H9 (cell line): ENCODE data around the gene AFAP1. TPM values are rescaled to one million over a fixed set of nuclear protein-coding genes. Genes with fewer than 3 reads are reported as not detected.

Source experiments
- DNase-seq: peaks from one replicate; pipeline ENCODE4 v3.0.0-alpha.2; 2017
- H2AFZ ChIP-seq: one replicate; pipeline ENCODE4 v1.6.1; 2013; ENCODE audit warnings: mild to moderate bottlenecking, low read length, control low read depth, moderate library complexity
- H2AK5ac ChIP-seq: 2 replicates; pipeline ENCODE4 v1.6.1; 2013; ENCODE audit warnings: low read length, control low read depth, mixed read lengths; ENCODE audit not compliant: insufficient read length
- H2BK120ac ChIP-seq: one replicate; pipeline ENCODE4 v1.6.1; 2013; ENCODE audit warnings: low read depth, mild to moderate bottlenecking, low read length, control low read depth, inconsistent platforms; ENCODE audit not compliant: poor library complexity, severe bottlenecking
- H2BK12ac ChIP-seq: 2 replicates; pipeline ENCODE4 v1.6.1; 2013; ENCODE audit warnings: low read length, control low read depth, mixed read lengths, low read depth; ENCODE audit not compliant: insufficient read length
- H2BK15ac ChIP-seq: 2 replicates; pipeline ENCODE4 v1.6.1; 2013; ENCODE audit warnings: low read depth, low read length, control low read depth
- H2BK20ac ChIP-seq: one replicate; pipeline ENCODE4 v1.6.1; 2013; ENCODE audit warnings: low read depth, mild to moderate bottlenecking, low read length, control low read depth, inconsistent platforms; ENCODE audit not compliant: poor library complexity, severe bottlenecking
- H2BK5ac ChIP-seq: 2 replicates; pipeline ENCODE4 v1.6.1; 2013; ENCODE audit warnings: low read length, control low read depth, mixed read lengths; ENCODE audit not compliant: insufficient read length
- H3K14ac ChIP-seq: 2 replicates; pipeline ENCODE4 v1.6.1; 2013; ENCODE audit warnings: low read length, control low read depth; ENCODE audit not compliant: insufficient read depth
- H3K18ac ChIP-seq: 2 replicates; pipeline ENCODE4 v1.6.1; 2013; ENCODE audit warnings: low read depth, mild to moderate bottlenecking, mixed read lengths, low read length, control low read depth; ENCODE audit not compliant: insufficient read length
- H3K23ac ChIP-seq: 2 replicates; pipeline ENCODE4 v1.6.1; 2013; ENCODE audit warnings: low read length, control low read depth, mixed read lengths, low read depth; ENCODE audit not compliant: insufficient read length
- H3K23me2 ChIP-seq: 2 replicates; pipeline ENCODE4 v1.6.1; 2013; ENCODE audit warnings: low read depth, mild to moderate bottlenecking, mixed read lengths, low read length, control low read depth; ENCODE audit not compliant: insufficient read length, poor library complexity, severe bottlenecking
- H3K27ac ChIP-seq: 2 replicates; pipeline ENCODE4 v1.5.1; 2013; ENCODE audit warnings: low read length, control low read depth, mixed read lengths, low read depth; ENCODE audit not compliant: insufficient read length
- H3K27me3 ChIP-seq: 2 replicates; pipeline ENCODE4 v1.6.1; 2013; ENCODE audit warnings: low read length, control low read depth, inconsistent platforms; ENCODE audit not compliant: insufficient read depth
- H3K4ac ChIP-seq: 2 replicates; pipeline ENCODE4 v1.6.1; 2013; ENCODE audit warnings: low read depth, mild to moderate bottlenecking, control low read depth, inconsistent platforms, low read length, moderate library complexity
- H3K4me1 ChIP-seq: 2 replicates; pipeline ENCODE4 v1.6.1; 2013; ENCODE audit warnings: low read length, control low read depth, inconsistent platforms; ENCODE audit not compliant: insufficient read depth
- H3K4me2 ChIP-seq: 2 replicates; pipeline ENCODE4 v1.6.1; 2013; ENCODE audit warnings: low read length, control low read depth, mixed read lengths; ENCODE audit not compliant: insufficient read length, insufficient read depth
- H3K56ac ChIP-seq: 2 replicates; pipeline ENCODE4 v1.6.1; 2013; ENCODE audit warnings: low read depth, mild to moderate bottlenecking, mixed read lengths, low read length, control low read depth; ENCODE audit not compliant: insufficient read length
- H3K79me1 ChIP-seq: 2 replicates; pipeline ENCODE4 v1.6.1; 2013; ENCODE audit warnings: low read depth, mild to moderate bottlenecking, moderate library complexity, low read length, control low read depth, inconsistent platforms; ENCODE audit not compliant: insufficient read depth, poor library complexity, severe bottlenecking
- H3K79me2 ChIP-seq: 2 replicates; pipeline ENCODE4 v1.6.1; 2013; ENCODE audit warnings: low read length, control low read depth, inconsistent platforms; ENCODE audit not compliant: insufficient read depth
- H3K9ac ChIP-seq: 2 replicates; pipeline ENCODE4 v1.6.1; 2013; ENCODE audit warnings: low read length, control low read depth, mixed read lengths; ENCODE audit not compliant: insufficient read length; ENCODE audit errors: extremely low read depth
- H3K9me3 ChIP-seq: one replicate; pipeline ENCODE4 v1.6.1; 2013; ENCODE audit warnings: low read depth, low read length, inconsistent platforms; ENCODE audit not compliant: control insufficient read depth
- H3T11ph ChIP-seq: one replicate; pipeline ENCODE4 v1.6.1; 2013; ENCODE audit warnings: mild to moderate bottlenecking, low read length, control low read depth, inconsistent platforms
- H4K20me1 ChIP-seq: one replicate; pipeline ENCODE4 v1.6.1; 2013; ENCODE audit not compliant: control insufficient read depth, insufficient read length, insufficient read depth
- H4K5ac ChIP-seq: 2 replicates; pipeline ENCODE4 v1.6.1; 2013; ENCODE audit warnings: low read depth, mild to moderate bottlenecking, mixed read lengths, low read length, control low read depth; ENCODE audit not compliant: insufficient read length
- H4K8ac ChIP-seq: replicated peaks from 2 replicates; pipeline ENCODE4 v1.6.1; 2013; ENCODE audit warnings: low read length, control low read depth, mixed read lengths, low read depth; ENCODE audit not compliant: insufficient read length
- H4K91ac ChIP-seq: 2 replicates; pipeline ENCODE4 v1.6.1; 2013; ENCODE audit warnings: low read depth, mild to moderate bottlenecking, moderate library complexity, mixed read lengths, low read length, control low read depth; ENCODE audit not compliant: insufficient read length
- H3K27ac Mint-ChIP-seq, 3 experiments: 2 replicates in 2 of 3; 3 replicates in 1 of 3; pipeline ENCODE4 v1.8.0; 2020 to 2021; ENCODE audit warnings: mixed read lengths in 3 of 3, mild to moderate bottlenecking in 1 of 3, moderate library complexity in 1 of 3
- H3K27me3 Mint-ChIP-seq: 2 replicates; pipeline ENCODE4 v1.8.0; 2021; ENCODE audit warnings: low read depth, mild to moderate bottlenecking, moderate library complexity, mixed read lengths
- H3K36me3 Mint-ChIP-seq, 3 experiments: 2 replicates in 2 of 3; 3 replicates in 1 of 3; pipeline ENCODE4 v1.8.0; 2020 to 2021; ENCODE audit warnings: low read depth in 3 of 3, mixed read lengths in 3 of 3; ENCODE audit not compliant: insufficient read depth in 1 of 3
- H3K4me1 Mint-ChIP-seq, 2 experiments: 2 replicates each; pipeline ENCODE4 v1.8.0; 2020; ENCODE audit warnings: mixed read lengths in 2 of 2
- H3K4me3 Mint-ChIP-seq, 2 experiments: 2 replicates in 1 of 2; 3 replicates in 1 of 2; pipeline ENCODE4 v1.8.0; 2020 to 2021; ENCODE audit warnings: mild to moderate bottlenecking in 2 of 2, mixed read lengths in 2 of 2, moderate library complexity in 1 of 2
- H3K9me3 Mint-ChIP-seq, 2 experiments: 2 replicates in 1 of 2; 3 replicates in 1 of 2; pipeline ENCODE4 v1.8.0; 2020; ENCODE audit warnings: mild to moderate bottlenecking in 2 of 2, mixed read lengths in 2 of 2, moderate library complexity in 1 of 2
- WGBS: extraction: QIAGEN DNeasy Blood & Tissue Kit; methylation state at CpG from one replicate; pipeline ENCODE4 v1.1.7; 2013; ENCODE audit warnings: missing lambda C conversion rate, low lambda C conversion rate, mixed read lengths; ENCODE audit not compliant: insufficient read length; ENCODE audit errors: extremely low coverage; 5-methylcytosine and 5-hydroxymethylcytosine counted together
- total RNA-seq: library from RNA; stranded (reverse); gene quantifications from 2 replicates; pipeline ENCODE4 v1.2.1, GENCODE V29; 2021
- TF ChIP-seq, protein P1 (sequence below): fragments of 200-600 bp; sonication (generic); conservative IDR thresholded peaks from 3 replicates; pipeline ENCODE4 v1.8.0; 2021; ENCODE audit warnings: antibody characterized with exemption, mild to moderate bottlenecking

The AFAP1 gene
- total RNA-seq, 1 experiment from 2014 or later: 6.5 TPM

DNA sequence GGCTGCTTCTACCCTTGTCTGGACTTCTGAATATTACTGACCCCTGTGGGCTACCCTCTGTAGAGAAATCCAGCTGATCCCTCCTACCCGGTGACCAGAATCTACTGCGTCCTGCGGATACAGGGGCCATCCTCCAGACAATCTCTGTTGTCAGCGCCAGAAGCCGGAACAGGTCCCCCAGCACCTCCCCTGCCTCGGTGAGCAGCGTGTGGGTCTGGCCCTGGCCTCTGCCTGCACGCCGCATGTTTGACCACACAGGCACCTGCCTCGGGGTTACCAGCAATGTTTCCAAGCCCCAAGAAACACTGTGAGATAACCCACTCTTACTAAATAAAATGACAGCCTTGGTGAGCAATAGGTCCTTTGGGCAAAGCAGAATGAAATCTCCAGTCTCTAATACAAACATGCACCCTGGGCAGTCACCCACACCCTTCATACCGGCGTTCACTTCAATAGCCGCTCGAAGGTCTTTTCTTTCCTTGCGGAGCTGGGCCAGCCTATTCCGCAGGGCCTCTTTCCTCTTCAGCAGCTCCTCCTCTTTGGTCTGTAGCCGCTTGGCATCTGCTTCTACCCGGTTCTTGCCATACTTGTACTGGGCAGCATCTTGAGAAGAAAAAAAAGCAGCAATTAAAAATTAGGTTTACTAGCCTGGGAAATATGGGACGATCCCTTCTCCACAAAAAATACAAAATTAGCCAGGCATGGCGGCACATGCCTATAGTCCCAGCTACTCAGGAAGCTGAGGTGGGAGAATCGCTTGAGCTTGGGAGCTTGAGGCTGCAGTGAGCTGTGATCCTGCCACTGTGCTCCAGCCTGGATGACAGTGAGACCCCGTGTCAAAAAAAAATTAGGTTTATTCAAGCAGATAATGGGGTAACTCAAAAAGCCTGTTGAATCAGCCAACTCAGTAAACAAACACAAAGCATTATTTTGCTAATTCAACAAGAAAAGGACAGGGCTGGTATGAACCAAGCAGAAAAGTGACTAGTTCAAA is 165.1 kb downstream of the AFAP1 start:
- no peak for DNase-seq
- no peak overlapping the region for H2BK12ac ChIP-seq
- H3K27me3 Mint-ChIP-seq: no peaks in the 10 kb centered on the region
- H2AK5ac ChIP-seq: no peak overlapping the region
- no peaks in the 10 kb centered on the region for H3K27me3 ChIP-seq
- H3K9ac ChIP-seq: no peak overlapping the region
- H4K8ac ChIP-seq: no peak overlapping the region
- H3K23me2 ChIP-seq: no peaks in the 10 kb centered on the region
- H4K91ac ChIP-seq: no peak overlapping the region
- no peaks in the 10 kb centered on the region for H3K4me1 ChIP-seq
- no peak overlapping the region for H3K56ac ChIP-seq
- no peaks in the 10 kb centered on the region for H4K20me1 ChIP-seq
- no peak overlapping the region for H2BK5ac ChIP-seq
- TF ChIP-seq, protein P1, sequence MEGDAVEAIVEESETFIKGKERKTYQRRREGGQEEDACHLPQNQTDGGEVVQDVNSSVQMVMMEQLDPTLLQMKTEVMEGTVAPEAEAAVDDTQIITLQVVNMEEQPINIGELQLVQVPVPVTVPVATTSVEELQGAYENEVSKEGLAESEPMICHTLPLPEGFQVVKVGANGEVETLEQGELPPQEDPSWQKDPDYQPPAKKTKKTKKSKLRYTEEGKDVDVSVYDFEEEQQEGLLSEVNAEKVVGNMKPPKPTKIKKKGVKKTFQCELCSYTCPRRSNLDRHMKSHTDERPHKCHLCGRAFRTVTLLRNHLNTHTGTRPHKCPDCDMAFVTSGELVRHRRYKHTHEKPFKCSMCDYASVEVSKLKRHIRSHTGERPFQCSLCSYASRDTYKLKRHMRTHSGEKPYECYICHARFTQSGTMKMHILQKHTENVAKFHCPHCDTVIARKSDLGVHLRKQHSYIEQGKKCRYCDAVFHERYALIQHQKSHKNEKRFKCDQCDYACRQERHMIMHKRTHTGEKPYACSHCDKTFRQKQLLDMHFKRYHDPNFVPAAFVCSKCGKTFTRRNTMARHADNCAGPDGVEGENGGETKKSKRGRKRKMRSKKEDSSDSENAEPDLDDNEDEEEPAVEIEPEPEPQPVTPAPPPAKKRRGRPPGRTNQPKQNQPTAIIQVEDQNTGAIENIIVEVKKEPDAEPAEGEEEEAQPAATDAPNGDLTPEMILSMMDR: no peak
- peak overlapping the region in 2 of 3 experiments; percentile 40 to 69; a peak in 4 of 7 replicates for H3K27ac Mint-ChIP-seq
- H3K36me3 Mint-ChIP-seq: peaks cover 6 to 38% (median 30%) of the 10 kb centered on the region in 3 experiments
- no peak overlapping the region for H2BK15ac ChIP-seq
- no peak overlapping the region for H2BK20ac ChIP-seq
- no peaks in the 10 kb centered on the region for H3K79me2 ChIP-seq
- H3K27ac ChIP-seq: no peak overlapping the region
- H3K14ac ChIP-seq: no peak overlapping the region
- no peak overlapping the region for H3K4me3 Mint-ChIP-seq
- WGBS: no CpG with 5 or more reads among the region's 22 CpGs
- H3K79me1 ChIP-seq: no peaks in the 10 kb centered on the region
- no peak overlapping the region for H3K4ac ChIP-seq
- H3K18ac ChIP-seq: no peak overlapping the region
- no peak overlapping the region for H3K23ac ChIP-seq
- H3K9me3 Mint-ChIP-seq: no peaks in the 10 kb centered on the region
- H3K4me2 ChIP-seq: no peak overlapping the region
- no peak overlapping the region for H4K5ac ChIP-seq
- H3K9me3 ChIP-seq: no peaks in the 10 kb centered on the region
- H3K4me1 Mint-ChIP-seq: peaks cover 28 to 37% of the 10 kb centered on the region in 2 experiments
- H2AFZ ChIP-seq: no peak overlapping the region
- no peak overlapping the region for H2BK120ac ChIP-seq
- no peak overlapping the region for H3T11ph ChIP-seq
